Measurements from ENCODE around the gene ENOPH1.

- TF ChIP-seq MYC (IDR thresholded peaks at IDR 0.05; ENCODE audit: low read depth, low read length) (no peak), CTCF (IDR thresholded peaks at IDR 0.05; ENCODE audit: low read depth, low read length) (no peak)
- TF ChIP-seq, protein P1, sequence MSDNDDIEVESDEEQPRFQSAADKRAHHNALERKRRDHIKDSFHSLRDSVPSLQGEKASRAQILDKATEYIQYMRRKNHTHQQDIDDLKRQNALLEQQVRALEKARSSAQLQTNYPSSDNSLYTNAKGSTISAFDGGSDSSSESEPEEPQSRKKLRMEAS (IDR thresholded peaks at IDR 0.05; ENCODE audit: low read depth, low read length): no peak
Measured at GRCh38 chr4:82489076-82489475, 58.7 kb downstream of the ENOPH1 start.
